Thyroid gland (tissue), 4 donors: ENCODE results near the gene RNU6-7. TPM values are rescaled to one million over a fixed set of nuclear protein-coding genes. Genes with fewer than 3 reads are reported as not detected.

Source experiments
- DNase-seq, 2 donors: peaks; one replicate each; pipeline ENCODE4 v3.0.0-alpha.2; 2019
- H3K27ac ChIP-seq, 3 donors: fragments of 200-600 bp; sonication (generic); 1 replicate in 2 of 3; 2 replicates in 1 of 3; pipeline ENCODE4 v1.5.1; 2016 to 2019; ENCODE audit warnings: mild to moderate bottlenecking in 1 of 3, moderate library complexity in 1 of 3
- H3K27me3 ChIP-seq: fragments of 200-600 bp; sonication (generic); one replicate; pipeline ENCODE4 v1.5.1; 2019
- H3K36me3 ChIP-seq, 2 donors: fragments of 200-600 bp; sonication (generic); one replicate each; pipeline ENCODE4 v1.5.1; 2016 to 2019
- H3K4me1 ChIP-seq, 2 donors: fragments of 200-600 bp; sonication (generic); one replicate each; pipeline ENCODE4 v1.5.1; 2017 to 2019
- H3K4me3 ChIP-seq, 3 donors: fragments of 200-600 bp; sonication (generic); replicated peaks in 1 of 3; 1 replicate in 2 of 3; 2 replicates in 1 of 3; pipeline ENCODE4 v1.5.1; 2016; ENCODE audit warnings: mild to moderate bottlenecking in 1 of 3
- H3K9me3 ChIP-seq: fragments of 200-600 bp; sonication (generic); one replicate; pipeline ENCODE4 v1.5.1; 2017
- CTCF ChIP-seq, 6 experiments: fragments of 200-600 bp in 3 of 6; fragments of 450-650 bp in 3 of 6; sonication (generic) in 3 of 6; IDR thresholded peaks; one replicate each; pipeline ENCODE4 v1.5.1; 2016 to 2019; ENCODE audit warnings: antibody characterized with exemption in 6 of 6, mild to moderate bottlenecking in 2 of 6, inconsistent platforms in 1 of 6, moderate library complexity in 1 of 6
- POLR2A ChIP-seq, 2 donors: fragments of 450-650 bp; IDR thresholded peaks; one replicate each; pipeline ENCODE4 v1.6.1; 2017; ENCODE audit warnings: antibody characterized with exemption in 2 of 2, mild to moderate bottlenecking in 2 of 2, moderate library complexity in 1 of 2
- WGBS, 2 donors: methylation state at CpG; one replicate each; pipeline ENCODE4 v1.1.5; 2017; 5-methylcytosine and 5-hydroxymethylcytosine counted together
- intact Hi-C: fragments of 100-400 bp; cut with DNase I; formaldehyde crosslinking; loops from one replicate; pipeline ENCODE4 v1.15.1; 2023
- total RNA-seq, 4 donors: library from RNA; depleted of rRNA; stranded (reverse); fragments of >200 nt; gene quantifications; one replicate each; pipeline ENCODE4 v1.2.3, GENCODE V29; 2016

RNU6-7 gene
- total RNA-seq, 4 donors from 2014 or later = not detected

DNA sequence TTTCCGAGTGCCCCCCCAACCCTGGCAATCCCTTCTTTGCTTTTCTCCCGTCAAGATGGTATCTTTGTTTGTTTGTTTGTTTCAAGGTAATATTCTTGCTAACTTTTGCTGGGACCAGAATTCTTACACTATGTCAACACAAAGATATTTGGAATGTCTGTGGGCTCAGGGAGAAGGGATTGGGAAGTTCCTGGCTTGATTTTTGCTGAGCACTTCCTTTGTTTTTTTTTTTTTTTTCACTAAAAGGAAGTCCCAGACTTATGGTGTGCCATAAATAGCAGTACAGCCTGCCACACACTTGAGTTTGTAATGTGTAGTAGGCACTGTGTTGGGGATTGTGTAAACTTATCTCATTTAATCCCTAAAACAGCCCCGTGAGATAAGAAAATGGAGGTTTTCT, 11.2 kb upstream of the RNU6-7 start:
- Histone ChIP-seq H3K4me3 (no peak overlapping the region), H3K36me3 (no peaks in the 10 kb centered on the region), H3K27me3 (no peaks in the 10 kb centered on the region), H3K4me1 (no peaks in the 10 kb centered on the region), H3K9me3 (no peaks in the 10 kb centered on the region), H3K27ac (no peak overlapping the region)
- no peak for DNase-seq
- TF ChIP-seq CTCF (IDR thresholded peaks at IDR 0.05) (no peak), POLR2A (IDR thresholded peaks at IDR 0.05) (no peak)
- 65 to 67% methylated on average over 3 of the region's 3 CpGs for WGBS, 2 donors
- intact Hi-C loops = no loop called here

- Histone ChIP-seq H3K4me1 (no peaks in the 10 kb centered on the region), H3K27ac (no peak overlapping the region), H3K27me3 (no peaks in the 10 kb centered on the region), H3K36me3 (no peaks in the 10 kb centered on the region), H3K4me3 (no peak overlapping the region), H3K9me3 (no peaks in the 10 kb centered on the region)
- 80 to 82% methylated on average over 2 of the region's 2 CpGs for WGBS, 2 donors
- no peak for TF ChIP-seq POLR2A (IDR thresholded peaks at IDR 0.05)
- TF ChIP-seq CTCF (IDR thresholded peaks at IDR 0.05) = no peak
- intact Hi-C loops = no loop called here
- DNase-seq = no peak
Measured at GRCh38 chr14:32192712-32193373, 9.0 kb upstream of the RNU6-7 start.

GRCh38 chr14:32193532-32193931, 8.3 kb upstream of the RNU6-7 start:
- 88 to 90% methylated on average over 2 of the region's 2 CpGs for WGBS, 2 donors
- no peaks in the 10 kb centered on the region for H3K36me3 ChIP-seq
- no peaks in the 10 kb centered on the region for H3K4me1 ChIP-seq
- no peaks in the 10 kb centered on the region for H3K27me3 ChIP-seq
- DNase-seq = no peak
- H3K4me3 ChIP-seq = no peak overlapping the region
- no peaks in the 10 kb centered on the region for H3K9me3 ChIP-seq
- TF ChIP-seq POLR2A (IDR thresholded peaks at IDR 0.05) (no peak), CTCF (IDR thresholded peaks at IDR 0.05) (no peak)
- intact Hi-C loops = no loop called here
- H3K27ac ChIP-seq = no peak overlapping the region

DNA sequence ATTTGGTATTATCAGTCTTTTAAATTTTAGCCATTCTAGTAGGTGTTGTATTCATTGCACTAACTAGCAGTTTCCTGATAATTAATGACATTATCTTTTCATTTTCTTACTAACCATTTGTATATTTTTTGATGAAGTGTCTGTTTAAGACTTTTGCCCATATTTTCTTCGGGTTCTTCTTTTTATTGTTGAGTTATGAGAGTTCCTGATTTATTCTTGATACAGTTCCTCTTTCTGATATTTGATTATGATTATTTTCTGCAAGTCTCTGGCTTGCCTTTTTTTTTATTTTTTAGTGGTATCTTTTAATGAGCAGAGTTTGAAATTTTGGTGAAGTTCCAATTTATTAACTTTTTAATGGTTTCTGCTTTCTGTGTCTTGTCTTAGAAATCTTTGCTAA, 6.2 kb upstream of the RNU6-7 start:
- DNase-seq = no peak
- Histone ChIP-seq H3K4me3 (no peak overlapping the region), H3K27ac (no peak overlapping the region), H3K27me3 (no peaks in the 10 kb centered on the region), H3K9me3 (no peaks in the 10 kb centered on the region), H3K36me3 (no peaks in the 10 kb centered on the region), H3K4me1 (no peaks in the 10 kb centered on the region)
- intact Hi-C loops = no loop called here
- 66 to 72% methylated on average over 1 of the region's 1 CpG for WGBS, 2 donors
- TF ChIP-seq CTCF (IDR thresholded peaks at IDR 0.05) (no peak), POLR2A (IDR thresholded peaks at IDR 0.05) (no peak)

GRCh38 chr14:32197919-32198318, 3.9 kb upstream of the RNU6-7 start:
- DNase-seq = no peak
- Histone ChIP-seq H3K9me3 (no peaks in the 10 kb centered on the region), H3K4me3 (no peak overlapping the region), H3K27me3 (no peaks in the 10 kb centered on the region), H3K27ac (no peak overlapping the region), H3K4me1 (peaks cover 0 to 8% of the 10 kb centered on the region in 2 donors), H3K36me3 (no peaks in the 10 kb centered on the region)
- 75 to 86% methylated on average over 1 of the region's 1 CpG for WGBS, 2 donors
- intact Hi-C loops = no loop called here
- TF ChIP-seq CTCF (IDR thresholded peaks at IDR 0.05) = no peak
- TF ChIP-seq POLR2A (IDR thresholded peaks at IDR 0.05) = no peak
